CD1c-positive myeloid dendritic cell (primary cell): ENCODE measurements around the gene BCKDHB.

Experiments used
- DNase-seq: peaks from one replicate; pipeline ENCODE4 v3.0.0-alpha.2; 2016; ENCODE audit errors: extremely low spot score

BCKDHB gene

DNA sequence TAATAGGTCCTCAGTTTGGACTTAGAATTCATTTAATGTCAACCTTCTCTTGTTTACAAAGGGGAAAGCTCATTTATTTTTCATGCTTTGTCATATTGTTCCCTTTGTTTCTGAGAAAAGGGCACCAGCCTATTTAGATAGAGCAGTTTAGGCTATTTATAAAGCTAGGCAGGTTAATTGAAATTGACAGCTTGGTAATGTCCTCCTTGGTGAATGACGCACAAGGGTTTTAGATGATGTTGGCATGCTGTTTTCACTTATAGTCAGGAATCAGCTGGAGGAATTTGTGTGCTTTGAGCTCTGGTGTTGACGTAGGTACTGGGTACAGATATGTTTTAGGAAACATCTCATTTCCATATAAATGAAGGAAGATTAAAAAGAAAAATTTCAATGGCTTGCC, 45.2 kb downstream of the BCKDHB start:
- DNase-seq: no peak

DNA sequence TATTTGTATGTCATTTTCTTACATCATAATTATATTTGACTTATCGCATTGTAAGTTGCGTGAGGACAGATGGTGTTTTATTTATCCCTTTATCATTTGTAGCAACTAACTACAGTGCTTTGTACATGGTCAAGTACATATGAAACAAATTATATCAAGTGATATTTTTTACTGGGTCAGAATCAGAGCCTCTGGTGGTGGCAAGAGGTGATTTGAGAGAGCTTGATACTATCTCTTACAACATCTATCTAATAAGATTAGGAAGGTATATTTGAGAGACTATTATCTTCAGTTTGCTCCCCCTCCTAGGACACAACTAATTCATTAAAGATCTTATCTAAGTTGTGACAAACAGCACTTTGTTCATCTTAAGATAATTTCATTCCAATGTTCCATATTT, 47.7 kb downstream of the BCKDHB start:
- no peak for DNase-seq

DNA sequence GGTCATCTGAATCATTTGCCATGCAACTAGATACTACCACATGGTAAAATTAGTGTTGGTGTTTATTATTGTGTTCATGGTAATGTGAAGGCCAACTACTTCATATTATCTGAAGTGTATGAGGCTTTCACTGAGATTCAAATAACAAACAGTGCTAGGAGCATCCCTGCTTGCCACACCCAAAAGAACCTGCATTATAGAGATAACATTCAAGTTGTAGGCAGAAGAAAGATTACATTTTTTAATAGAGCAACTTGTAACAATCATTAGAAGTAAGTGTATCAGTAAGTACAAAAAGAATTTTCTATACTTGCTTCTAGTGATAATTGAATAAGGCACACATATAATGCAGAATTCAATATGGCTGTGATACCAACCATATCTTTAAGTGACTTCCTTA, 49.8 kb downstream of the BCKDHB start:
- no peak for DNase-seq

GRCh38 chr6:80158478-80158989, 52.1 kb downstream of the BCKDHB start:
- DNase-seq: no peak

DNA sequence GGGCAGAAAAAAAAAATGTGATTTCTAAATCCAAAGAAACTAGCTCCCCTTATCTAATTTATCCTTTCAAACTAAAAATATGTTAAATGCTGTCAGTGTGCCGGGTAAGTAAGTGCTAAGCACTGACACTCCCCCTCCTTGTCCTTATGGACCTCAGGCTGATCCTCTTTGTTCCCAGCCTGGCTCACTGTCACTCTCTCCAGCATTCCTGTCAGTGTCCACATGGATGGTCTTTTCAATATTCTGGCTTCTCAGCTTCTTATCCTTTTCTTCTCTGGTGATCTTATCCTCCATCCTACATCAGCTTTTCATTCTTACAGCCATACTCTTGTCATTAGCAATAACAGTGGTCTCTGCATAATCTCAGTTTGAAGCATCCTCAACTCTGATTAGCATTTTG, 55.0 kb downstream of the BCKDHB start:
- no peak for DNase-seq

GRCh38 chr6:80163754-80164187, 57.3 kb downstream of the BCKDHB start:
- peak; percentile 2 for DNase-seq

DNA sequence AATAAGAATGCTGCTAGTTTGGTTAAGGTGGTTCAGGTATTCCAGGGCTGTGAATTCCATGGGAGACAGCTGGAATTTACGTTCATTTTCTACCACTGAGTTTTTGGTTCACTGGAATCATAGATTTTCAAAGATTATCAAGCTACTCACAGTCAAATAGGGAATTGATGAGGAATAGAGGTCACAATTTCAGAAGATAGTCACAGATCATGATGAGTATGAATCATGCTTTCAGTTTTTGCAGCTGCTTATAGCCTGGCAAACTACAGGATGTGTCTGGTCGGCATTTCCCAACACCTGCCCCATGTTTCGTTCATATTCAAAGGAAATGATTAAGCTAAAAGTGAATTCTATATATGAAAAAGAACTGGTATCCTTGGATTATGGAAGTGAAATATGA, 58.7 kb downstream of the BCKDHB start:
- DNase-seq: peak; percentile 17

- no peak for DNase-seq
Observed at GRCh38 chr6:80165819-80166218, 59.3 kb downstream of the BCKDHB start.

GRCh38 chr6:80170433-80170832, 64.0 kb downstream of the BCKDHB start:
- DNase-seq: no peak

DNA sequence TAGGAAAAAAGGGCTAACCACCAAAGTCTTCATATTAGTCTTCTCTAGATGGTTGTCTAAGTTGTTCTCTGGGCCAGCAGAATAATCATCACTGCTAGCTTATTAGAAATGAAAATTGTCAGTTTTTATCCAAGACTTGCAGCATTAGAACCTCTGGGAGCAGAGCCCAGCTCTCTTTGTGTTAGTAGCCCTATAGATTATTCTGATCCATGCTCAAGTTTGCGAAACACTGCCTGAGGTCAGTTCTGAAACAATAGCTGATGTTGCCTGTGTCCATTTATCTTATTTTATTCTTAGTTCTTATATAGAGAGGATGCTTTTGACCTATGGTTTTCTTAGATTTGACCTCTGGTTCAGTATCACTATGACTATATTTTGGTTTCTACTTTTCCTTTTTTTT, 66.9 kb downstream of the BCKDHB start:
- DNase-seq: no peak

DNA sequence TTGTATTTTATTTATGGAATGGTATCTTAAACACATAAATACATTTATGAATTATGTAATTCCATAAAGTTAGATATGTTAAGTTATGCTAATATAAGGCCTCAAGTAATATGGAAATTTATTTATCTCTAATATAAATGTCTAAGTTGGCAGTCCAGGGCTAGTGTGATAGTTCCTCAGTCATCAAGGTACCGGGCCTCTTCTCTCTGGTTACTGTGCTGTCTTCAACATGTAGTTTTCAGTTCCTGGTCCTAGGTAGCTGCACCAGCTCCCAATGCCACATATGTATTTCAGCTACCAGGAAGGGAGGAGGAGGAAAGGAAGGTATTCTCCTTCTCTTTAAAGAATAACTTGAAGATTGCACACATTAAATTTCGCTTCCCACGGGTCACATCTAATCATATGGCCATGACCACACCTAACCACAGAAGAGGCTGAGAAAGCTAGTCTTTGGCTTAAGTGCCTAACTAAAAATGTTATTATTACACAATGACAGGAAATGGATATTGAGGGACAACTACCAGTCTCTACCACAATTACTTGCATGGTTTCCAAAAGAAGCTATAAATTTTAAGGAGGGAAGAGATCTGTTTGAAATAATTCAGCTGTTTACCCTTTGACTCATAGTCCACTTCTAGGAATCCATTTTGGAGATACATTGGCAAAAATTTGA, 68.6 kb downstream of the BCKDHB start:
- no peak for DNase-seq

- no peak for DNase-seq
Observed at GRCh38 chr6:80179695-80180094, 73.2 kb downstream of the BCKDHB start.

DNA sequence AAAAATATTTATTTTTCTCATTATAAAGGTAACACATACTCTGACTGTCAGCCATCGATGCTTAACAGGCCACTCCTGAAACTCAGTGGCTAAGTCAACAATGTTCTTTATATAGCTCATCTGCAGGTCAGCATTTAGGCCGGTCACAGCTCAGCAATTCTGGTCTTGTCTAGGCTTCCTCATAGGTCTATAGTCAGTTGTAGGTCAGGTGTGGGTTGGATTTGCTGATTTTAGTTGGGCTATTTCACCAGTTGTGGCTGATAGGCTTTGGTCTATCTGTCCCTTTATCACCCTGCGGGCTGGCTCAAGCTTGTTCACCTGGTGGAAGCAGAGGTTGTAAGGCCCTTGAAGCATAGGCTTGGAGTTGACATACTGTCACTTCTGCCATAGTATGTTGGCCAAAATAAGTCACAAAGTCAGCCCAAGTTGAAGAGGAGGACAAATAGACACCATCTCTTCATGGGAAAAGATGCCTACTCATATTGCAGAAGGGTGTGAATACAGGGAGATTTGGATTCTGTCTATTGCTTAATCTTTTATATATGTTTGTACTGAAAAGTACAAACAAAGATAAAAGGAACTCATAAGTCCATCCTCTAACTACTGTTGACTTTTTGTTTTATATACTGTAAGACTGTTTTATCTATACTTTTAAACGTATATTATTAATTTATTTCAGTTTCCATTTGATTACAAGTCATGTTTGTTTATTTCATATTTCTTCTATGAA, 75.0 kb downstream of the BCKDHB start:
- DNase-seq: no peak

- DNase-seq: no peak
Observed at GRCh38 chr6:80182308-80182707, 75.8 kb downstream of the BCKDHB start.

DNA sequence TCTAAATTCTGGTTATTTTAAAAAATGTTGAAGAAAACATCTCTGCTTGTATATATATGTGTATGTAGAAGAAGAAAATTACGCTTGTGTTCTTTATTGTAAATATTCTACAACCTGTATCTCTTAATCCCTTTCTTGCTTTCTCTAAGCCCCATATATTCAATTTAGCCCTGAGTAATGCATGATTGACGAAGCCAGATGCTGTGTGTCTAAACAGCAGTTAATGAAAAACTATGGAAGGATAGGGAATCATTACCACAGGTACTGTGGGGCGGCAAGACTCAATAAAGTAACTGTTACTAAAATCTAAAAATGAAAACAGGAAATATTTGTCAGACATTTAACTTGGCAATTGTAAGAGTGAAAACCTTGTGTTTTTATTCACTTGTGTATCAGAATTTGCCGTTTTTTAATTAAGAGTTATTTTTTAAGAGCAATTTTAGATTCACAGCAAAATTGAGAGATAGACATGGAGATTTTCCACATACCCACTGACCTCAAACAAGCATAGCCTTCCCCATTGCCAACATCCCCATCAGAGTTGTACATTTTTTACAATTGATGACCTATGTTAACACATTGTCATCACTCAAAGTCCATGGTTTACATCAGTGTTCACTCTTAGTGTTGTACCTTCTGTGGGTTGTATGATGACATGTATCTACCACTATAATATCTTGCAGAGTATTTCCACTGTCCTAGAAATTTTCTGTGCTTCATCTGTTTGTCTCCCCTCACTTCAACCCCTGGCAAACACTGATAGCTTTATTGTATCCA, 76.7 kb downstream of the BCKDHB start:
- DNase-seq: no peak

DNA sequence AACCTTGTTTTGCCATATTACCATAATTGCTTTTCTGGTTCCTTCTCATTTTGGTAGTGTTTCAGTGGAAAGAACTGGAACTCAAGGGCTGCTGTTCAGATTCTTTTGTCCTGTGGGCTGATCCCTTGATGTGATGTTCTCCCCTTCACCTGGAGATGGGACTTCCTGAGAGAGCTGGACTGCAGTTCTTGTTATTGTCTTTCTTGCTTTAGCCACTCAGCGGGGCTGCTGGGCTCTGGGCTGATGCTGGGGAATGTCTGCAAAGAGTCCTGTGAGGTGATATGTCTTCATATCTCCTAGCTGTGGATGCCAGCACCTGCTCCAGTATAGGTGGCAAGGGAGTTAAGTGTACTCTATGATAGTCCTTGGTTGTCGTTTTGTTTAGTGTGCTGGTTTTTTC, 79.0 kb downstream of the BCKDHB start:
- no peak for DNase-seq

DNA sequence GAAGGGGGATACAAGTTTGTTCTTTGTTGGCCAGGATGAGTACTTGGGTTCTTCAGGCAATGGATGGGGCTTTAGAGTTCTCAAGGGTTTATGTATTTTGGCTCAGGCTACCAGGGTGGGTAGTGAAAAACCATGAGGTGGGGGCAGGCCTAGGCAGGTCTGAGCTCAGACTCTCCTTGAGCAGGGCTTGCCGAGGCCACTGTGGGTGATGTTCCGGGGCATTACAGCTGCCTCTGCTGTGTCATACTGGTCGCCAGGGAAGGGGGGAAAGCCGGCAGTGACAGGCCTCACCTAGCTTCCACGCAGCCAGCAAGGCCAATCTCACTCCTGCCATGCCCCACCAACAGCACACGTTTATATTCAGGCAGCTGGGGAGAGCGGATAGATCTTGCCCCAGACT, 79.6 kb downstream of the BCKDHB start:
- no peak for DNase-seq

DNA sequence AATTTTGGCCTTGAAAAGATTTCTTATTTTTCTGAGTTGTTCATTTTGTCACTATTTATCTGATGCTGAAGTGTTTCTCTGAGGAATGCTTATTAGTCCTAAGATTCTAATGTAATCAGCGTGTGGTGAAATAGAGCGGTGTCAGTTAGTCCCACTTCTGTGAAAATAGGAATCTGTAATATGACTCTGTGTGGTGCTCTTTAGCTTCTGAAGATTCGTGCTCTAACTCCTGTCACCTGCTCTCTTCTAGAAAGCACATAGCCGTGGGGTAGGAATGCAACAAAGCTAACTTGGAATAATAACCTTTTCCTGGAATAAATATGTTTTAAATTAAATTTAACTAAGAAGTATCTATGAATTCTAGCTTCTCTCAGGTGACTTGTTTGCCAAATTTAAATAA, 90.4 kb downstream of the BCKDHB start:
- DNase-seq: no peak

DNA sequence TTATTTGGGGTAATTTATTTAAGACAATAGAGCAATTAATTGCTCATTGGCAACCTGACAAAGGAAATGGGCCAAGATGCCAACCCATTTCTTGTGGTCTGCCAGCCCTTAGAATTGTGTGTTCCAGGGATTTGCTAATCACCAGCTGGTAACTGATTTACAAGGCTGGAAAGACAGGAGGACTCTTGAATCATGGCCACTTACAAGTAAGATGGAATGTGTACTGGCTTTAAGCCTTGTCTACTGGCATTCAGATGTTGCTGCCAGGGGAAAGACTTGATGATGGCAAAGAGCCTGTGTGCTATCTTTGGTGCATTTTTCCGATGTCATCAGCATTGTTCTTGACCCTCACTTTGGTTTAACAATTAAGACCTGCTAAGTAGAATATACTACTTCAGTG, 91.0 kb downstream of the BCKDHB start:
- no peak for DNase-seq

DNA sequence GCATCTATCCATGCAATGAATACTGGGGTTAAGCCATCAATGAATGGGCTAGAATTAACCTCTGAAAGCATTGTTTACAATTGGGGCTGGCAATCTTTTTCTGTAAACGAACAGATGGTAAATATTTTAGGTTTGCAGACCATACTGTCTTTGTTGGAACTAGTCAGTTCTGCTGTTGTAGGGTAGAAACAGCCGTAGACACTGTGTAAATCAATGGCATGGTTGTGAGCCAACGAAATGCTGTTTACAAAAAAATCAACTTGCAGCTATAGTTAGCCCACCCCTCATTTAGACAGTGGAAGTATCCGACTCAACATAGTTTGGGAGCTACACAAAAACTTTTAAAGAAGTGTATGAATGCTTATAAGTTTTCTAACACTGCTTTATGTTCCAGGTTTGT, 91.5 kb downstream of the BCKDHB start:
- no peak for DNase-seq

DNA sequence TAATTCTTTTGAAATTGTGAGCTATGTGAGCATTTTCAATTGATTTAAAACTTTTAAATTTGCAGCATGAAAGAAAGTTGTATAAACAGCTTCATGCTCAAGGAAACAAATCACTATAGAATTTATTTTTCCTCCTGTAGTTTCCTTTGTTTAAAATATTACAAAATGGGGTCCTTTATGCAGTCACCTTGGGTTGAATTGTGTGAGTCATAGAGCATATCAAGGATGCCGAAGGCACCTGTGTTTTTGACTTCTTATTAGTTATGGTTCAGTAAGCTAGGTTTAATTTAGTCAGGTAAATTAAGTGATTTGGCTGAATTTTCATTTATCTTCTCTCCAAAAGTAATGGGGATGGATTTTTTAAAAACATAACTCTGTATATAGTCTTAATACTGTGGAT, 96.8 kb downstream of the BCKDHB start:
- DNase-seq: no peak

GRCh38 chr6:80205404-80205803, 98.9 kb downstream of the BCKDHB start:
- DNase-seq: no peak

DNA sequence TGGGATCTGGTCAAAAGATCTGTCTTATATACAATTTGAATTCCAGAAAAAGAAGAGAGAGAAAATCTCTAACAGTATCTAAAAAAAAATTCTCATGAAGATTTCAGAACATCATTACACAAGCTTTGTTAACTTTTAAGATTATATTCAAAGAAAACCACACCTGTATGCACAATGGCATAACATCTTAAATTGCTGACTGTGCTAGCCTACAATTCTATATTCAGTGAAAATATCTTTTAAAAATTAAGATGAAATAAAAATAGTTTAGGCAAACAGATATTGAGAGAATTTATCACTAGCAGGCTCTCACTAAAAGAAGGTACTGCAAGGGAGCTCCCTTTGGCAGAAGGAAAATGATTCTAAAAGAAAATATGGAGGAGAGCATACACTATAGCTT, 100.3 kb downstream of the BCKDHB start:
- no peak for DNase-seq
